NOMO-1 treated with dmso at 0.1 percent for 144 hours (cell line): ENCODE data around the gene RUNX3.

ENCODE experiments used
- DNase-seq: peaks from one replicate; lab custom pipeline; 2025; ENCODE audit not compliant: unreplicated experiment; lab: John Stamatoyannopoulos, UW

RUNX3 gene

GRCh38 chr1:24866211-24867083 is 63.6 kb downstream of the RUNX3 start:
- DNase-seq, result no peak

- no peak for DNase-seq
These were observed 64.5 kb downstream of the RUNX3 start for GRCh38 chr1:24865587-24865986.

- DNase-seq, result no peak
These were observed 64.9 kb downstream of the RUNX3 start for GRCh38 chr1:24865168-24865567.

- DNase-seq, result peak; percentile 72
These were observed 65.7 kb downstream of the RUNX3 start for GRCh38 chr1:24864370-24864777.

GRCh38 chr1:24862775-24863483 is 67.1 kb downstream of the RUNX3 start:
- no peak for DNase-seq

- DNase-seq, result no peak
These were observed 68.0 kb downstream of the RUNX3 start for GRCh38 chr1:24861821-24862727.

- DNase-seq, result no peak
These were observed 69.2 kb downstream of the RUNX3 start for GRCh38 chr1:24860841-24861240.

GRCh38 chr1:24859063-24860010 is 70.7 kb downstream of the RUNX3 start:
- DNase-seq, result no peak

GRCh38 chr1:24858277-24858676 is 71.8 kb downstream of the RUNX3 start:
- no peak for DNase-seq

GRCh38 chr1:24857507-24858133 is 72.5 kb downstream of the RUNX3 start:
- no peak for DNase-seq

GRCh38 chr1:24856787-24857506 is 73.1 kb downstream of the RUNX3 start:
- DNase-seq, result no peak

GRCh38 chr1:24855474-24855873 is 74.6 kb downstream of the RUNX3 start:
- no peak for DNase-seq

GRCh38 chr1:24853649-24854048 is 76.4 kb downstream of the RUNX3 start:
- no peak for DNase-seq

- no peak for DNase-seq
These were observed 79.7 kb downstream of the RUNX3 start for GRCh38 chr1:24850328-24850920.

- DNase-seq, result no peak
These were observed 80.3 kb downstream of the RUNX3 start for GRCh38 chr1:24849672-24850295.
